H1 (cell line): ENCODE measurements around the gene TCEANC2. TPM values are rescaled to one million over a fixed set of nuclear protein-coding genes. Genes with fewer than 3 reads are reported as not detected.

Experiments
- CTCF ChIA-PET: fragments of 300-600 bp; sonication (Branson Sonifier 250); formaldehyde crosslinking; loops from one replicate; lab custom pipeline; 2021; ENCODE audit not compliant: partially characterized antibody; lab: Charles Lee
- POLR2A ChIA-PET: fragments of 300-600 bp; sonication (Branson Sonifier 250); formaldehyde crosslinking; loops from one replicate; lab custom pipeline; 2021; ENCODE audit warnings: inconsistent platforms; ENCODE audit not compliant: partially characterized antibody; lab: Charles Lee
- DNase-seq, 2 experiments: peaks; one replicate each; pipeline versions ENCODE4 v3.0.0 to v3.0.0-alpha.2; 2010 to 2022; ENCODE audit warnings: low spot score in 2 of 2, low read depth in 1 of 2, mixed read lengths in 1 of 2
- FAIRE-seq: peaks from 2 replicates; lab custom pipeline; 2011; peaks lifted over from hg19 to GRCh38; lab: Jason Lieb, UNC
- H2AFZ ChIP-seq: 2 replicates; pipeline ENCODE4 v1.8.1; 2012; ENCODE audit warnings: low read length, inconsistent platforms
- H2AK5ac ChIP-seq: 2 replicates; pipeline ENCODE4 v1.6.1; 2013; ENCODE audit warnings: low read depth, low read length
- H2BK120ac ChIP-seq: replicated peaks from 2 replicates; pipeline ENCODE3; 2013; ENCODE audit warnings: low read depth, low read length, inconsistent platforms
- H2BK12ac ChIP-seq: 2 replicates; pipeline ENCODE4 v1.6.1; 2013; ENCODE audit warnings: low read depth, low read length
- H2BK15ac ChIP-seq: 2 replicates; pipeline ENCODE4 v1.6.1; 2013; ENCODE audit warnings: low read length
- H2BK20ac ChIP-seq: 2 replicates; pipeline ENCODE4 v1.6.1; 2013; ENCODE audit warnings: low read length
- H2BK5ac ChIP-seq: 2 replicates; pipeline ENCODE4 v1.6.1; 2013; ENCODE audit warnings: low read depth, low read length
- H3K14ac ChIP-seq: 2 replicates; pipeline ENCODE4 v1.6.1; 2013; ENCODE audit warnings: inconsistent platforms; ENCODE audit not compliant: insufficient read length
- H3K18ac ChIP-seq: 2 replicates; pipeline ENCODE4 v1.6.1; 2013; ENCODE audit warnings: low read length; ENCODE audit errors: extremely low read depth
- H3K23ac ChIP-seq: 2 replicates; pipeline ENCODE4 v1.6.1; 2013; ENCODE audit warnings: inconsistent platforms; ENCODE audit not compliant: insufficient read length
- H3K23me2 ChIP-seq: 2 replicates; pipeline ENCODE4 v1.6.1; 2013; ENCODE audit warnings: low read depth, low read length
- H3K27ac ChIP-seq: 2 replicates; pipeline ENCODE4 v1.6.1; 2011; ENCODE audit warnings: low read depth, low read length, inconsistent platforms
- H3K27me3 ChIP-seq, 4 experiments: replicated peaks in 1 of 4; 1 replicate in 1 of 4; 2 replicates in 3 of 4; pipeline versions ENCODE4 v1.6.1 to v1.8.1; 2011 to 2013; ENCODE audit warnings: low read length in 3 of 4, mild to moderate bottlenecking in 3 of 4, inconsistent platforms in 2 of 4, mixed read lengths in 2 of 4, moderate library complexity in 1 of 4; ENCODE audit not compliant: control insufficient read depth in 3 of 4, insufficient read depth in 3 of 4; ENCODE audit errors: extremely low read depth in 1 of 4
- H3K36me3 ChIP-seq, 4 experiments: 2 replicates each; pipeline versions ENCODE4 v1.6.1 to v1.8.1; 2011 to 2013; ENCODE audit warnings: mild to moderate bottlenecking in 4 of 4, low read length in 3 of 4, moderate library complexity in 2 of 4, control low read depth in 1 of 4, inconsistent platforms in 1 of 4; ENCODE audit not compliant: insufficient read depth in 4 of 4, control insufficient read depth in 2 of 4
- H3K4ac ChIP-seq: replicated peaks from 2 replicates; pipeline ENCODE3; 2013; ENCODE audit warnings: low read length, low read depth, mixed read lengths, inconsistent platforms; ENCODE audit not compliant: insufficient read length
- H3K4me1 ChIP-seq, 4 experiments: replicated peaks in 1 of 4; 1 replicate in 1 of 4; 2 replicates in 3 of 4; pipeline versions ENCODE4 v1.6.1 to v1.8.1; 2011 to 2013; ENCODE audit warnings: low read length in 3 of 4, inconsistent platforms in 2 of 4, mixed read lengths in 1 of 4; ENCODE audit not compliant: insufficient read depth in 4 of 4, control insufficient read depth in 3 of 4
- H3K4me2 ChIP-seq, 2 experiments: 2 replicates each; pipeline versions ENCODE4 v1.6.1 to v1.8.1; 2011 to 2013; ENCODE audit warnings: low read depth in 2 of 2, low read length in 2 of 2, control low read depth in 1 of 2, inconsistent platforms in 1 of 2, mild to moderate bottlenecking in 1 of 2; ENCODE audit not compliant: insufficient read depth in 1 of 2
- H3K4me3 ChIP-seq, 4 experiments: fragments of 200-600, 300-600 bp in 1 of 4; sonication (generic), shearing (Covaris generic), sonication (Bioruptor Twin) in 1 of 4; 2 replicates each; pipeline versions ENCODE4 v1.5.1 to v1.8.1; 2011 to 2016; ENCODE audit warnings: low read length in 4 of 4, low read depth in 3 of 4, control low read depth in 2 of 4, inconsistent platforms in 2 of 4, mild to moderate bottlenecking in 2 of 4, mixed read lengths in 1 of 4, moderate library complexity in 1 of 4; ENCODE audit not compliant: insufficient read depth in 2 of 4; ENCODE audit errors: extremely low read depth in 1 of 4
- H3K56ac ChIP-seq: replicated peaks from 2 replicates; pipeline ENCODE3; 2013; ENCODE audit warnings: low read depth, mild to moderate bottlenecking, mixed read lengths, low read length, inconsistent platforms; ENCODE audit not compliant: insufficient read length
- H3K79me1 ChIP-seq: 2 replicates; pipeline ENCODE4 v1.6.1; 2013; ENCODE audit warnings: low read depth, low read length, control low read depth
- H3K79me2 ChIP-seq, 2 experiments: 2 replicates each; pipeline versions ENCODE4 v1.6.1 to v1.8.1; 2012 to 2013; ENCODE audit warnings: low read length in 2 of 2, mild to moderate bottlenecking in 2 of 2, inconsistent platforms in 1 of 2; ENCODE audit not compliant: insufficient read depth in 2 of 2, control insufficient read depth in 1 of 2
- H3K9ac ChIP-seq, 4 experiments: replicated peaks in 1 of 4; 1 replicate in 1 of 4; 2 replicates in 3 of 4; pipeline versions ENCODE4 v1.6.1 to v1.8.1; 2011 to 2013; ENCODE audit warnings: low read depth in 3 of 4, low read length in 3 of 4, control low read depth in 2 of 4, mild to moderate bottlenecking in 2 of 4, moderate library complexity in 2 of 4, inconsistent platforms in 1 of 4; ENCODE audit errors: extremely low read depth in 1 of 4
- H3K9me3 ChIP-seq, 2 experiments: 2 replicates each; pipeline versions ENCODE4 v1.6.1 to v1.8.1; 2012 to 2013; ENCODE audit warnings: mild to moderate bottlenecking in 2 of 2, moderate library complexity in 2 of 2, control low read depth in 1 of 2, inconsistent platforms in 1 of 2, low read depth in 1 of 2, low read length in 1 of 2, mixed read lengths in 1 of 2; ENCODE audit not compliant: insufficient read depth in 2 of 2
- H4K20me1 ChIP-seq, 2 experiments: replicated peaks in 1 of 2; 2 replicates each; pipeline versions ENCODE3 to v1.8.1; 2011 to 2013; ENCODE audit warnings: inconsistent platforms in 2 of 2, low read length in 2 of 2, mild to moderate bottlenecking in 1 of 2; ENCODE audit not compliant: insufficient read depth in 2 of 2, control insufficient read depth in 1 of 2
- H4K5ac ChIP-seq: 2 replicates; pipeline ENCODE4 v1.6.1; 2013; ENCODE audit warnings: low read length, low read depth, mixed read lengths, inconsistent platforms; ENCODE audit not compliant: insufficient read length
- H4K8ac ChIP-seq: 2 replicates; pipeline ENCODE4 v1.8.0; 2013; ENCODE audit warnings: mild to moderate bottlenecking, moderate library complexity, low read length, inconsistent platforms; ENCODE audit not compliant: insufficient read depth; ENCODE audit errors: extremely low read depth
- H4K91ac ChIP-seq: replicated peaks from 2 replicates; pipeline ENCODE3; 2013; ENCODE audit warnings: low read length, mixed read lengths, inconsistent platforms; ENCODE audit not compliant: insufficient read length
- CBX5 ChIP-seq: fragments of 300-800, 300-1000 bp; sonication (generic); IDR thresholded peaks from 2 replicates; pipeline ENCODE4 v1.7.1; 2016; ENCODE audit warnings: antibody characterized with exemption, low read length, low read depth
- CREB1 ChIP-seq: IDR thresholded peaks from 2 replicates; pipeline ENCODE4 v1.6.1; 2012; ENCODE audit warnings: inconsistent platforms
- MAFK ChIP-seq: IDR thresholded peaks from 2 replicates; pipeline ENCODE4 v1.6.1; 2012; ENCODE audit warnings: low read depth, mild to moderate bottlenecking, improper control_type of control experiment, low read length
- MAX ChIP-seq: IDR thresholded peaks from 2 replicates; pipeline ENCODE4 v1.6.1; 2012; ENCODE audit warnings: inconsistent platforms
- POLR2AphosphoS5 ChIP-seq: IDR thresholded peaks from 2 replicates; pipeline ENCODE4 v1.6.1; 2011; ENCODE audit warnings: low read depth, low read length
- RBBP5 ChIP-seq: IDR thresholded peaks from 2 replicates; pipeline ENCODE4 v1.7.1; 2012; ENCODE audit warnings: low read depth, mild to moderate bottlenecking, inconsistent platforms, low read length, moderate library complexity, borderline replicate concordance
- RFX5 ChIP-seq: IDR thresholded peaks from 2 replicates; pipeline ENCODE4 v1.6.1; 2011; ENCODE audit warnings: low read depth, low read length, improper control_type of control experiment, borderline replicate concordance
- SP1 ChIP-seq: IDR thresholded peaks from 2 replicates; pipeline ENCODE4 v1.6.1; 2011; ENCODE audit warnings: low read depth, low read length
- TAF7 ChIP-seq: optimal IDR thresholded peaks from 2 replicates; pipeline ENCODE3; 2011; ENCODE audit warnings: low read depth, mild to moderate bottlenecking, inconsistent platforms, low read length, moderate library complexity, borderline replicate concordance
- WGBS, 2 experiments: shearing (Covaris generic) in 1 of 2; methylation state at CpG; one replicate each; pipeline versions ENCODE4 v1.1.6 to v1.1.7; 2013 to 2015; ENCODE audit warnings: low lambda C conversion rate in 2 of 2, mixed read lengths in 2 of 2, inconsistent platforms in 1 of 2, low coverage in 1 of 2, missing lambda C conversion rate in 1 of 2; ENCODE audit not compliant: insufficient replicate concordance in 2 of 2, insufficient coverage in 1 of 2, insufficient read length in 1 of 2; ENCODE audit errors: extremely low coverage in 1 of 2, missing lambda C conversion rate in 1 of 2; 5-methylcytosine and 5-hydroxymethylcytosine counted together
- polyA plus RNA-seq, 7 experiments: library from polyadenylated mRNA; depleted of rRNA in 3 of 7; stranded (reverse) in 5 of 7; unstranded in 2 of 7; fragments of >200 nt in 5 of 7; fragments of 200-250 nt in 2 of 7; gene quantifications; 1 replicate in 5 of 7; 2 replicates in 1 of 7; 4 replicates in 1 of 7; pipeline versions ENCODE4 v1.2.1 to v1.2.3, GENCODE V29; 2011 to 2013; ENCODE audit warnings: missing spikeins in 2 of 7, mixed read lengths in 2 of 7
- total RNA-seq: library from RNA; stranded (reverse); fragmentation: NEBNext Ultra II Directional; extraction: Animal tissue kit (Norgen Biotek cat#: 25700); gene quantifications from 2 replicates; pipeline ENCODE4 v1.2.1, GENCODE V29; 2021

TCEANC2 gene
- total and polyA plus RNA-seq, 2 of the 8 experiments (the other 6 are each of a cell fraction or from before 2014, with no cell fraction given) = 4.2 to 8.2 TPM

- H3K14ac ChIP-seq = no peak overlapping the region
- no peak overlapping the region for H4K91ac ChIP-seq
- no peak overlapping the region for H3K4me3 ChIP-seq
- no peak overlapping the region for H3K27ac ChIP-seq
- ChIA-PET CTCF (no interaction called here), POLR2A (no interaction called here)
- no peaks in the 10 kb centered on the region for H3K23me2 ChIP-seq
- TF ChIP-seq TAF7 (no peak), POLR2AphosphoS5 (no peak), CREB1 (no peak), MAFK (no peak), SP1 (no peak), RFX5 (no peak), RBBP5 (no peak), CBX5 (no peak), MAX (no peak)
- H3K4me1 ChIP-seq = no peaks in the 10 kb centered on the region
- H3K56ac ChIP-seq = no peak overlapping the region
- H3K36me3 ChIP-seq = peaks cover 0 to 24% (median 13%) of the 10 kb centered on the region in 4 experiments; a peak in 4 of 8 replicates
- no peak overlapping the region for H3K18ac ChIP-seq
- 87% methylated on average over 2 of the region's 2 CpGs; no CpG with 5 or more reads in 1 of the 2 experiments for WGBS, 2 experiments
- H3K9ac ChIP-seq = no peak overlapping the region
- DNase-seq (no peak), FAIRE-seq (no peak)
- no peak overlapping the region for H2BK12ac ChIP-seq
- no peak overlapping the region for H4K5ac ChIP-seq
- H2AK5ac ChIP-seq = no peak overlapping the region
- no peak overlapping the region for H4K8ac ChIP-seq
- no peak overlapping the region for H3K4ac ChIP-seq
- H3K9me3 ChIP-seq = no peaks in the 10 kb centered on the region
- H2BK20ac ChIP-seq = no peak overlapping the region
- H3K79me2 ChIP-seq = peaks cover 0 to 41% of the 10 kb centered on the region in 2 experiments; a peak in 2 of 4 replicates
- H3K23ac ChIP-seq = no peak overlapping the region
- H2AFZ ChIP-seq = no peak overlapping the region
- H3K27me3 ChIP-seq = no peaks in the 10 kb centered on the region
- H4K20me1 ChIP-seq = peaks cover 0 to 3% of the 10 kb centered on the region in 2 experiments
- no peak overlapping the region for H2BK120ac ChIP-seq
- no peak overlapping the region for H3K4me2 ChIP-seq
- H2BK15ac ChIP-seq = no peak overlapping the region
- H2BK5ac ChIP-seq = no peak overlapping the region
- 0 out of 2 replicates have a peak, but pooled peaks cover 4% of the 10 kb centered on the region for H3K79me1 ChIP-seq
Observed at GRCh38 chr1:54045496-54045895, 7.9 kb upstream of the TCEANC2 start.
